Ovary (tissue), 3 donors: Measurements from ENCODE around the gene SMARCD1.

Experiments used
- CTCF ChIP-seq, 3 donors: fragments of 450-650 bp in 2 of 3; fragments of 200-600 bp in 1 of 3; IDR thresholded peaks; one replicate each; pipeline versions ENCODE4 v1.5.1 to v1.8.0; 2016 to 2022; ENCODE audit warnings: antibody characterized with exemption in 3 of 3, mild to moderate bottlenecking in 1 of 3
- EP300 ChIP-seq: sonication (generic); formaldehyde crosslinking; IDR thresholded peaks from one replicate; pipeline ENCODE4 v1.6.1; 2017; ENCODE audit warnings: antibody characterized with exemption
- POLR2A ChIP-seq: fragments of 450-650 bp; IDR thresholded peaks from one replicate; pipeline ENCODE4 v1.6.1; 2017; ENCODE audit warnings: antibody characterized with exemption, mild to moderate bottlenecking, moderate library complexity
- donor health status: DM: no; HTN: no; CAD: no.

- TF ChIP-seq CTCF (IDR thresholded peaks at IDR 0.05), result peak; percentile 87 to 93 (median 88)
- no peak for TF ChIP-seq POLR2A
- TF ChIP-seq EP300, result no peak
Measured at GRCh38 chr12:50070314-50071060, 14.7 kb upstream of the SMARCD1 start.
